Measurements from ENCODE around the gene YIPF4. TPM values are rescaled to one million over a fixed set of nuclear protein-coding genes. Genes with fewer than 3 reads are reported as not detected.

YIPF4 gene
- total and polyA plus RNA-seq, 2 of the 4 experiments (the other 2 are of a cell fraction): 3.6 to 6.8 TPM

GRCh38 chr2:32250290-32250689 is 27.4 kb upstream of the YIPF4 start:
- intact Hi-C loops (cut with micrococcal nuclease): no loop called here
- POLR2A ChIA-PET (ENCODE audit: unreplicated experiment): no interaction called here
- H3K4me2 ChIP-seq (ENCODE audit: low read depth, low read length): no peak overlapping the region

More at GRCh38 chr2:32250290-32250689, 27.4 kb upstream of the YIPF4 start:
- BruUV-seq (replicated peaks): no TSS peak
- Histone ChIP-seq H2AK9ac (replicated peaks; ENCODE audit: low read depth, low read length, poor library complexity) (no peak overlapping the region), H3K18ac (ENCODE audit: low read depth, low read length) (no peak overlapping the region), H3K9me1 (ENCODE audit: insufficient read depth, low read length) (no peaks in the 10 kb centered on the region), H2BK15ac (ENCODE audit: low read depth, low read length) (no peak overlapping the region), H3K79me1 (ENCODE audit: low read depth in 1 of 2, low read length in 2 of 2) (no peaks in the 10 kb centered on the region), H3K56ac (ENCODE audit: extremely low read depth, insufficient read depth, low read length) (no peak overlapping the region), H3K4me3 (ENCODE audit: insufficient read depth, low read depth, low read length) (no peak overlapping the region), H2AFZ (replicated peaks; ENCODE audit: low read length, poor library complexity) (no peak overlapping the region), H3K9me3 (ENCODE audit: control insufficient read depth, insufficient read depth, low read length) (no peaks in the 10 kb centered on the region), H3K23ac (ENCODE audit: low read depth, low read length) (no peak overlapping the region), H3K9ac (ENCODE audit: low read depth, low read length) (no peak overlapping the region), H3K27ac (ENCODE audit: insufficient read depth, low read length) (no peak overlapping the region), H3K4ac (ENCODE audit: low read depth, low read length) (no peak overlapping the region), H4K5ac (ENCODE audit: low read depth, low read length) (no peak overlapping the region), H2BK120ac (ENCODE audit: low read depth, low read length) (no peak overlapping the region), H2BK5ac (ENCODE audit: low read depth, low read length, poor library complexity, severe bottlenecking) (no peak overlapping the region), H3K27me3 (ENCODE audit: control insufficient read depth, insufficient read depth, low read length) (no peaks in the 10 kb centered on the region), H4K20me1 (ENCODE audit: insufficient read depth, low read length) (no peaks in the 10 kb centered on the region), H2AK5ac (ENCODE audit: low read depth, low read length) (no peak overlapping the region), H4K91ac (ENCODE audit: insufficient read depth, low read depth, low read length) (no peak overlapping the region), H2BK20ac (ENCODE audit: low read depth, low read length) (no peak overlapping the region), H3K36me3 (ENCODE audit: control insufficient read depth, insufficient read depth, low read length) (no peaks in the 10 kb centered on the region), H3K14ac (replicated peaks; ENCODE audit: low read depth, low read length) (no peak overlapping the region), H3K4me1 (ENCODE audit: control insufficient read depth, insufficient read depth, low read length) (no peaks in the 10 kb centered on the region), H4K8ac (ENCODE audit: low read depth in 2 of 2, low read length in 2 of 2) (no peak overlapping the region)
- no peak for DNase-seq
- CTCF ChIA-PET: no interaction called here
- in situ Hi-C loops (cut with MboI; ENCODE audit: low sequenced_read_pairs) (no loop called here), dilution Hi-C loops (cut with HindIII; ENCODE audit: low sequenced_read_pairs, unreplicated experiment) (no loop called here)
- no peak for ATAC-seq (ENCODE audit: low read depth)
- TF ChIP-seq RFX5 (IDR thresholded peaks at IDR 0.05; ENCODE audit: low read depth, low read length) (no peak), CTCF (conservative IDR thresholded peaks at IDR 0.05; ENCODE audit: low read depth, low read length) (no peak), NFE2L2 (IDR thresholded peaks at IDR 0.05; ENCODE audit: low read depth, low read length) (no peak), ELK1 (IDR thresholded peaks at IDR 0.05; ENCODE audit: borderline replicate concordance, low read depth, low read length) (no peak), POLR2A (IDR thresholded peaks at IDR 0.05; ENCODE audit: low read depth, low read length) (no peak), FOS (IDR thresholded peaks at IDR 0.05; ENCODE audit: low read depth, low read length) (no peak), RCOR1 (IDR thresholded peaks at IDR 0.05; ENCODE audit: insufficient replicate concordance, low read length) (no peak), CEBPB (IDR thresholded peaks at IDR 0.05; ENCODE audit: low read depth, low read length) (no peak), RAD21 (IDR thresholded peaks at IDR 0.05; ENCODE audit: low read length) (no peak), SMC3 (IDR thresholded peaks at IDR 0.05; ENCODE audit: low read depth, low read length) (no peak), MXI1 (IDR thresholded peaks at IDR 0.05; ENCODE audit: borderline replicate concordance, low read depth, low read length) (no peak), BHLHE40 (IDR thresholded peaks at IDR 0.05; ENCODE audit: low read depth, low read length) (no peak), MAFK (IDR thresholded peaks at IDR 0.05; ENCODE audit: low read depth, low read length) (no peak)
- 80% methylated on average over 2 of the region's 10 CpGs; no CpG with 5 or more reads in 1 of the 2 experiments for WGBS, 2 experiments (ENCODE audit: extremely low coverage in 2 of 2, insufficient read length in 1 of 2)

Data from IMR-90 (cell line).